ENCODE data around the gene AK8. TPM values are rescaled to one million over a fixed set of nuclear protein-coding genes. Genes with fewer than 3 reads are reported as not detected.

AK8 gene
- total and polyA plus RNA-seq, 9 of the 15 experiments (the other 6 are each of a cell fraction or from before 2014, with no cell fraction given), result 0.06 to 0.37 TPM; not detected in 7

DNA sequence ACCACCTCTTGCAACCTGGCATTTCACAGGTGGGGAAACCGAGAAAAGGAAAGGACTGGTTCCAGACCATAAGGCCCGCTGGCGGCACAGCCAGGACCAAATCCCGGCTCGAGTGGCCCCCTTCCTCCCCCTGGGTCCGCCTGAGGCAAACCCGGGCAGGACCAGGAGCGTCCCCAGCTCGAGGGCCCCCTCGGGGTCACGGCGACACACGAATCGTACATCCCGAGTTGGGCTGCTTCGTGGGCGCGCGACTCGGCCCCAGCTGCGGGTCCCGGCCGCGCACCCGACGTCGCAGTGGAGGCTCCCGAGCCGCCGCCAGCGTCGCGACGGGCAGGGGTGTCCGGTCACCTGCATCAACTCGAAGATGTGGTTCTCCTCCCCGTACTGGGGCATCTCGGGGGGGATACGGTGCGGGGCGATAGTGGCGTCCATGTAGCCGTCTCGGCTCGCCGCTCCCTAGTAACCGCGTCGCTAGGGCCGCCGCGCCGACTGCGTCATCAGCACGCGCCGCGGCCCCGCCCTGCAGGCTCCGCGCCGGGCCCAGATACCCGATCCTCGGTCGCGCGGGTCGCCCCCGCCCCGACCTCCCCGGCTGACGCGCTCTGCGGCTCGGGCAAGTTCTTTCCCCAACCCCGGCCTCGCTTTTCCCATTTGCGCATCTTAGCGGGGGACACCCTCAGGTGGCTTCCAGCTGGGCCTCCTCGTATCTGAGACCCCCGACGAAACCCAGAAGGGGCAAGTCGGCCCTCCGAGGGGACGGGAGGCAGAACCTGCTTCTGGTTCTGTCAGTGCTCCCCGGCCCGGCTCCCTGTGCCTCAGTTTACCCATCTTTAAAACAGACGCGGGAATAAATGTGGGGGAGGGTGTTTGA, at the start of gene AK8 (continued):
- TF ChIP-seq, protein P1, sequence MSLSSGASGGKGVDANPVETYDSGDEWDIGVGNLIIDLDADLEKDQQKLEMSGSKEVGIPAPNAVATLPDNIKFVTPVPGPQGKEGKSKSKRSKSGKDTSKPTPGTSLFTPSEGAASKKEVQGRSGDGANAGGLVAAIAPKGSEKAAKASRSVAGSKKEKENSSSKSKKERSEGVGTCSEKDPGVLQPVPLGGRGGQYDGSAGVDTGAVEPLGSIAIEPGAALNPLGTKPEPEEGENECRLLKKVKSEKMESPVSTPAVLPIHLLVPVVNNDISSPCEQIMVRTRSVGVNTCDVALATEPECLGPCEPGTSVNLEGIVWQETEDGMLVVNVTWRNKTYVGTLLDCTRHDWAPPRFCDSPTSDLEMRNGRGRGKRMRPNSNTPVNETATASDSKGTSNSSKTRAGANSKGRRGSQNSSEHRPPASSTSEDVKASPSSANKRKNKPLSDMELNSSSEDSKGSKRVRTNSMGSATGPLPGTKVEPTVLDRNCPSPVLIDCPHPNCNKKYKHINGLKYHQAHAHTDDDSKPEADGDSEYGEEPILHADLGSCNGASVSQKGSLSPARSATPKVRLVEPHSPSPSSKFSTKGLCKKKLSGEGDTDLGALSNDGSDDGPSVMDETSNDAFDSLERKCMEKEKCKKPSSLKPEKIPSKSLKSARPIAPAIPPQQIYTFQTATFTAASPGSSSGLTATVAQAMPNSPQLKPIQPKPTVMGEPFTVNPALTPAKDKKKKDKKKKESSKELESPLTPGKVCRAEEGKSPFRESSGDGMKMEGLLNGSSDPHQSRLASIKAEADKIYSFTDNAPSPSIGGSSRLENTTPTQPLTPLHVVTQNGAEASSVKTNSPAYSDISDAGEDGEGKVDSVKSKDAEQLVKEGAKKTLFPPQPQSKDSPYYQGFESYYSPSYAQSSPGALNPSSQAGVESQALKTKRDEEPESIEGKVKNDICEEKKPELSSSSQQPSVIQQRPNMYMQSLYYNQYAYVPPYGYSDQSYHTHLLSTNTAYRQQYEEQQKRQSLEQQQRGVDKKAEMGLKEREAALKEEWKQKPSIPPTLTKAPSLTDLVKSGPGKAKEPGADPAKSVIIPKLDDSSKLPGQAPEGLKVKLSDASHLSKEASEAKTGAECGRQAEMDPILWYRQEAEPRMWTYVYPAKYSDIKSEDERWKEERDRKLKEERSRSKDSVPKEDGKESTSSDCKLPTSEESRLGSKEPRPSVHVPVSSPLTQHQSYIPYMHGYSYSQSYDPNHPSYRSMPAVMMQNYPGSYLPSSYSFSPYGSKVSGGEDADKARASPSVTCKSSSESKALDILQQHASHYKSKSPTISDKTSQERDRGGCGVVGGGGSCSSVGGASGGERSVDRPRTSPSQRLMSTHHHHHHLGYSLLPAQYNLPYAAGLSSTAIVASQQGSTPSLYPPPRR (CRISPR knock-in tag; IDR thresholded peaks at IDR 0.05; ENCODE audit: borderline replicate concordance), result no peak
- TF ChIP-seq ZNF217 (CRISPR knock-in tag; IDR thresholded peaks at IDR 0.05), result no peak
- TF ChIP-seq, protein P2, sequence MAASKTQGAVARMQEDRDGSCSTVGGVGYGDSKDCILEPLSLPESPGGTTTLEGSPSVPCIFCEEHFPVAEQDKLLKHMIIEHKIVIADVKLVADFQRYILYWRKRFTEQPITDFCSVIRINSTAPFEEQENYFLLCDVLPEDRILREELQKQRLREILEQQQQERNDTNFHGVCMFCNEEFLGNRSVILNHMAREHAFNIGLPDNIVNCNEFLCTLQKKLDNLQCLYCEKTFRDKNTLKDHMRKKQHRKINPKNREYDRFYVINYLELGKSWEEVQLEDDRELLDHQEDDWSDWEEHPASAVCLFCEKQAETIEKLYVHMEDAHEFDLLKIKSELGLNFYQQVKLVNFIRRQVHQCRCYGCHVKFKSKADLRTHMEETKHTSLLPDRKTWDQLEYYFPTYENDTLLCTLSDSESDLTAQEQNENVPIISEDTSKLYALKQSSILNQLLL (CRISPR knock-in tag; IDR thresholded peaks at IDR 0.05; ENCODE audit: borderline replicate concordance), result no peak
- TF ChIP-seq NCOA2 (IDR thresholded peaks at IDR 0.05; ENCODE audit: partially characterized antibody in 2 of 2), result no peak
- TF ChIP-seq LARP7 (IDR thresholded peaks at IDR 0.05), result 0 out of 2 replicates have a peak, but pooled peaks have one; percentile 48
- no peak for TF ChIP-seq EHMT2 (IDR thresholded peaks at IDR 0.05)
- TF ChIP-seq, protein P3, sequence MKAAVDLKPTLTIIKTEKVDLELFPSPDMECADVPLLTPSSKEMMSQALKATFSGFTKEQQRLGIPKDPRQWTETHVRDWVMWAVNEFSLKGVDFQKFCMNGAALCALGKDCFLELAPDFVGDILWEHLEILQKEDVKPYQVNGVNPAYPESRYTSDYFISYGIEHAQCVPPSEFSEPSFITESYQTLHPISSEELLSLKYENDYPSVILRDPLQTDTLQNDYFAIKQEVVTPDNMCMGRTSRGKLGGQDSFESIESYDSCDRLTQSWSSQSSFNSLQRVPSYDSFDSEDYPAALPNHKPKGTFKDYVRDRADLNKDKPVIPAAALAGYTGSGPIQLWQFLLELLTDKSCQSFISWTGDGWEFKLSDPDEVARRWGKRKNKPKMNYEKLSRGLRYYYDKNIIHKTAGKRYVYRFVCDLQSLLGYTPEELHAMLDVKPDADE (conservative IDR thresholded peaks at IDR 0.05; ENCODE audit: control insufficient read depth, low read depth, low read length), result peak; percentile 84; the same call in 1 of the 2 replicates
- TF ChIP-seq PML (IDR thresholded peaks at IDR 0.05; ENCODE audit: low read length), result no peak
- TF ChIP-seq TRIM24 (IDR thresholded peaks at IDR 0.05), result peak in 1 of 2 experiments; percentile 74; a peak in 2 of 4 replicates
- peak; percentile 96 to 97 for TF ChIP-seq SIN3A (IDR thresholded peaks at IDR 0.05; ENCODE audit: borderline replicate concordance in 2 of 2, control insufficient read depth in 1 of 2, low read depth in 2 of 2, low read length in 2 of 2)
- no peak for TF ChIP-seq CBX5 (IDR thresholded peaks at IDR 0.05; ENCODE audit: borderline replicate concordance, low read depth)
- TF ChIP-seq KDM1A (IDR thresholded peaks at IDR 0.05), result peak in 1 of 2 experiments; percentile 52; a peak in 2 of 4 replicates
- no peak for TF ChIP-seq U2AF2 (optimal IDR thresholded peaks at IDR 0.05; ENCODE audit: low read depth, low read length)
- peak; percentile 97 for TF ChIP-seq MTA1 (IDR thresholded peaks at IDR 0.05; ENCODE audit: borderline replicate concordance)
- no peak for TF ChIP-seq KLF10 (CRISPR knock-in tag; IDR thresholded peaks at IDR 0.05)
- TF ChIP-seq ZNF324 (CRISPR knock-in tag; IDR thresholded peaks at IDR 0.05), result no peak
- TF ChIP-seq TRIM28 (IDR thresholded peaks at IDR 0.05), result peak; percentile 23; the same call in 1 of the 2 replicates
- peak; percentile 81; the same call in 1 of the 2 replicates for TF ChIP-seq PHF8 (IDR thresholded peaks at IDR 0.05; ENCODE audit: borderline replicate concordance, low read length)
- peak; percentile 70 for TF ChIP-seq BCOR (IDR thresholded peaks at IDR 0.05)

Measured in K562 (cell line).